Duodenal mucosa (tissue), 2 donors: Measurements from ENCODE around the gene NLRP6.
"Not testable (repeated sequence)": the region's sequence is repeated elsewhere in the genome, so short reads cannot be mapped to it uniquely, and the experiment has no call there.

Source experiments
- H3K27ac ChIP-seq: one replicate; pipeline ENCODE4 v1.7.0; 2013; ENCODE audit warnings: low read depth, low read length
- H3K27me3 ChIP-seq, 2 donors: one replicate each; pipeline ENCODE4 v1.7.0; 2013; ENCODE audit warnings: low read length in 2 of 2, control low read depth in 1 of 2; ENCODE audit not compliant: insufficient read depth in 2 of 2, control insufficient read depth in 1 of 2
- H3K36me3 ChIP-seq, 2 donors: one replicate each; pipeline ENCODE4 v1.7.0; 2013; ENCODE audit warnings: low read length in 2 of 2, control low read depth in 1 of 2; ENCODE audit not compliant: insufficient read depth in 2 of 2, control insufficient read depth in 1 of 2
- H3K4me1 ChIP-seq, 2 donors: one replicate each; pipeline ENCODE4 v1.7.0; 2013; ENCODE audit warnings: low read length in 2 of 2, control low read depth in 1 of 2; ENCODE audit not compliant: insufficient read depth in 2 of 2, control insufficient read depth in 1 of 2
- H3K4me3 ChIP-seq, 2 donors: one replicate each; pipeline ENCODE4 v1.7.0; 2013; ENCODE audit warnings: low read length in 2 of 2, low read depth in 1 of 2
- H3K9ac ChIP-seq, 2 donors: one replicate each; pipeline ENCODE4 v1.7.0; 2013; ENCODE audit warnings: low read length in 2 of 2, low read depth in 1 of 2
- H3K9me3 ChIP-seq, 2 donors: one replicate each; pipeline ENCODE4 v1.7.0; 2013; ENCODE audit warnings: low read length in 2 of 2, control low read depth in 1 of 2; ENCODE audit not compliant: control insufficient read depth in 1 of 2

NLRP6 gene

DNA sequence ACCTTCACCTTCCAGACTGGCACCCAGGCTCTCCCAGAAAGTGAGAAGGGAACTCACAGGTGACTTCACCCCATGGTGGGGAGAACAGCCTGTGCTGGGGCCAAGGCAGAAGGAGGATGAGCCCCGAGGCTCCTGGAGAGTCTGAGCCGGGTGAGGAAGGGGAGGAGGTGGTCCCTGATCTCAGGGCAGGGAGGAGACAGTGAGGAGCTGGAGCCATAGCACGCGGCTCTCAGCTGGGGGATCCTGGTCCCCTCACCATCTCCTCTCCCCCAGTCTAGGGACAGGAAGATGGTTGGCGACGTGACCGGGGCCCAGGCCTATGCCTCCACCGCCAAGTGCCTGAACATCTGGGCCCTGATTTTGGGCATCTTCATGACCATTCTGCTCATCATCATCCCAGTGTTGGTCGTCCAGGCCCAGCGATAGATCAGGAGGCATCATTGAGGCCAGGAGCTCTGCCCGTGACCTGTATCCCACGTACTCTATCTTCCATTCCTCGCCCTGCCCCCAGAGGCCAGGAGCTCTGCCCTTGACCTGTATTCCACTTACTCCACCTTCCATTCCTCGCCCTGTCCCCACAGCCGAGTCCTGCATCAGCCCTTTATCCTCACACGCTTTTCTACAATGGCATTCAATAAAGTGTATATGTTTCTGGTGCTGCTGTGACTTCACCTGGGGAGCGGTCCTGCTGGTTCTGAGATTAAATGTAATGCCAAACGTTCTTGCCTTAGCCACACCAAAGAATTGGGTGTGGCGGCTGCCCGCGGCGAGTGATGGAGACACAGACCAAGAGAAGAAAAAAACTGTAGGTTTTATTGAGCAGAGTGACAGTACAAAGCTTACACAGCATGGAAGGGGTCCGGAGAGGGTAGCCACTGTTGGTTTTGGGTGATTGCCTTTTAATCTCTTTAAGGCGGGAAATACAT, 30.8 kb downstream of the NLRP6 start:
- H3K27ac ChIP-seq: peak overlapping the region; percentile 65
- H3K27me3 ChIP-seq, H3K36me3 ChIP-seq, H3K9me3 ChIP-seq: not testable (repeated sequence)
- H3K9ac ChIP-seq: peak overlapping the region; percentile 41 to 55
- H3K4me3 ChIP-seq: peak overlapping the region; percentile 57 to 65
- peaks cover 19 to 42% of the 10 kb centered on the region in 2 donors for H3K4me1 ChIP-seq

GRCh38 chr11:309979-310572, 31.9 kb downstream of the NLRP6 start:
- Histone ChIP-seq H3K27ac (peak overlapping the region; percentile 13), H3K4me1 (peaks cover 22 to 51% of the 10 kb centered on the region in 2 donors), H3K4me3 (peak overlapping the region; percentile 12 to 65), H3K9ac (peak overlapping the region in 1 of 2 donors; percentile 54)
- not testable (repeated sequence) for H3K9me3 ChIP-seq, H3K27me3 ChIP-seq, H3K36me3 ChIP-seq

GRCh38 chr11:311013-311748, 33.0 kb downstream of the NLRP6 start:
- not testable (repeated sequence) for H3K9me3 ChIP-seq, H3K4me3 ChIP-seq, H3K36me3 ChIP-seq, H3K27me3 ChIP-seq, H3K27ac ChIP-seq, H3K9ac ChIP-seq
- peaks cover 25 to 61% of the 10 kb centered on the region in 2 donors for H3K4me1 ChIP-seq

DNA sequence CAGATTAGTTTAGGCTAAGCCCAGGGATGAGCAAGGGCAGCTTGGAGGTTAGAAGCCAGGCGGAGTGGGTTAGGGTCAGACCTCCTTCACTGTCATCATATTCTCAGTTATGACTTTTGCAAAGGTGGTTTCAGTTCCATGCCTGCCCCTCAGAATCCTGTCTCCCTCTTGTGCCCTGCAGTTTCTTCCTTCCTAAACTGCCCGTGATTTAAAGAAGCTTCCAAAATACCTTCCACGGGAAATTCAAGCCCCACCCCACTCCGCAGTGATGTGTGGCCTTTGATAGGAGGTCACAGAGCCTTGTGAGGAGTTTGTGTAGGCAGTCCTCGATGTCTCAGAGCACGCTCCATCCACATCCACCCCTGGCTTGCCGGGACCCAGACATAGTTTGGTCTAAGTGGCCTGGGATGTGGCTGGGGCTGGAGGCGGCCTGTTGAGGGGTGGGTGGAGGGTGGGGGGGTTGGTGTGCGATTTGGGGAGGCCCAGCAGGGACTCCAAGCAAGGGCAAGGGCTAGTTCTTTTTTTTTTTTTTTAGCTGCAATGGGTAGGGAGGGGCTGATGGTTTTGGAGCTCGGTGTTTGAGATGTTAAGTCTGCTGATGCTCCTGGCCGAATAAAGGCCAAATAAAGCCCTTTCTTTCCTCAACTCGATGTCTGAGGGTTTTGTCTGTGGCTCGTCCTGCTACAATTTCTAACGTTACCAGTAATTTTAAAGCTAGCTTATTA, 34.0 kb downstream of the NLRP6 start:
- H3K4me1 ChIP-seq: peaks cover 28 to 63% of the 10 kb centered on the region in 2 donors
- no peaks in the 10 kb centered on the region for H3K36me3 ChIP-seq
- no peaks in the 10 kb centered on the region for H3K9me3 ChIP-seq
- peak overlapping the region; percentile 21 to 50 for H3K4me3 ChIP-seq
- peak overlapping the region; percentile 58 for H3K27ac ChIP-seq
- H3K27me3 ChIP-seq: peaks cover 0 to 4% of the 10 kb centered on the region in 2 donors
- peak overlapping the region in 1 of 2 donors; percentile 38 for H3K9ac ChIP-seq

DNA sequence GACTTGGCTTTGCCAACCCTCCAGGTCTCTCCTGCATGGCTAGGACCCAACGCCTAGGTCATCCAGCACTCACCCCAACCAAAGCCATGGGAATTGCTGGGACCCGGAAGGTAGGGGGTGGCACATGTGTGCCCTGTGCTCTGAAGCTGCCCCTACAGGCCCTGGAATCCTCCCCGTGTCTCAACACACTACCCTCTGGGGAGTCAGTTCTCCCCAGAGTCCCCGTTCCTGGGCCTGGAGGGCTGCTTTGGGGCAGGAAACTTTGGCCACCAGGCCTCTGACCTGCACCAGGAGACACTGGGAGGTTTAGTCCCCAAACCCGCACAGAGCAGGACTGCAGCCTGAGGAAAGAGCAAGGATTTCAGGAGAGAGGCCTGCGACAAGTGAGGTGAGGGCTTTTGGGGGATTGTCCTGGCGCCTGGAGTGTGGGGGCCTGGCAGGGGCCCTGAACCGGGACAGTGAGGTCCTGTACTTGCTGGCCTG, 35.1 kb downstream of the NLRP6 start:
- no peaks in the 10 kb centered on the region for H3K9me3 ChIP-seq
- no peaks in the 10 kb centered on the region for H3K36me3 ChIP-seq
- peaks cover 0 to 4% of the 10 kb centered on the region in 2 donors for H3K27me3 ChIP-seq
- H3K9ac ChIP-seq: peak overlapping the region; percentile 69 to 90
- H3K4me3 ChIP-seq: peak overlapping the region; percentile 71 to 74
- peaks cover 33 to 65% of the 10 kb centered on the region in 2 donors for H3K4me1 ChIP-seq
- H3K27ac ChIP-seq: peak overlapping the region; percentile 65

DNA sequence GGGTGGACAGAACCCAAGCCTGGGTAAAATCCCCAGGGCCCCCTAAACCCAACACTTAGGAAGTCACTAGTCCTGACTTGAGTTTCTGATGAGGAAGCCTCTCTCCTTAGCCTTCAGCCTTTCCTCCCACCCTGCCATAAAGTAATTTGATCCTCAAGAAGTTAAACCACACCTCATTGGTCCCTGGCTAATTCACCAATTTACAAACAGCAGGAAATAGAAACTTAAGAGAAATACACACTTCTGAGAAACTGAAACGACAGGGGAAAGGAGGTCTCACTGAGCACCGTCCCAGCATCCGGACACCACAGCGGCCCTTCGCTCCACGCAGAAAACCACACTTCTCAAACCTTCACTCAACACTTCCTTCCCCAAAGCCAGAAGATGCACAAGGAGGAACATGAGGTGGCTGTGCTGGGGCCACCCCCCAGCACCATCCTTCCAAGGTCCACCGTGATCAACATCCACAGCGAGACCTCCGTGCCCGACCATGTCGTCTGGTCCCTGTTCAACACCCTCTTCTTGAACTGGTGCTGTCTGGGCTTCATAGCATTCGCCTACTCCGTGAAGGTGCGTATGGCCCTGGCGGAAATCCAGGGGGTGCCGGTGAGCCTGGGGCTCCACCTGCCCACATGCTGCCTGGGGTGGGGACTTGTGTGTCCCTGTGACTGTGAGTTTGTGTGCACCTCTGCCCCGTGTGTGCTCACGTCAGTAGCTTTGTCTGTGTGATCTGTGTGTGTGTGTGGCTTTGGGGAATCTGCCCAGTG, 35.8 kb downstream of the NLRP6 start, which contains the start of gene IFITM1:
TSS of gene IFITM1 (plus strand) at position 254 of the 767 bp plus-strand sequence. CDS start at position 385, 131 bp downstream.
- H3K27me3 ChIP-seq: peaks cover 0 to 4% of the 10 kb centered on the region in 2 donors
- peak within 1 kb of the TSS; percentile 69 to 90 for H3K9ac ChIP-seq
- peaks cover 33 to 65% of the 10 kb centered on the region in 2 donors for H3K4me1 ChIP-seq
- H3K36me3 ChIP-seq: no peaks in the 10 kb centered on the region
- peak within 1 kb of the TSS; percentile 65 for H3K27ac ChIP-seq
- H3K4me3 ChIP-seq: peak within 1 kb of the TSS; percentile 71 to 74
- no peaks in the 10 kb centered on the region for H3K9me3 ChIP-seq

- Histone ChIP-seq H3K4me3 (peak overlapping the region; percentile 71 to 74), H3K9ac (peak overlapping the region; percentile 69 to 90), H3K4me1 (peaks cover 33 to 62% of the 10 kb centered on the region in 2 donors), H3K27ac (peak overlapping the region; percentile 65)
- H3K9me3 ChIP-seq, H3K36me3 ChIP-seq, H3K27me3 ChIP-seq: not testable (repeated sequence)
These were observed 36.3 kb downstream of the NLRP6 start for GRCh38 chr11:314554-314875.

DNA sequence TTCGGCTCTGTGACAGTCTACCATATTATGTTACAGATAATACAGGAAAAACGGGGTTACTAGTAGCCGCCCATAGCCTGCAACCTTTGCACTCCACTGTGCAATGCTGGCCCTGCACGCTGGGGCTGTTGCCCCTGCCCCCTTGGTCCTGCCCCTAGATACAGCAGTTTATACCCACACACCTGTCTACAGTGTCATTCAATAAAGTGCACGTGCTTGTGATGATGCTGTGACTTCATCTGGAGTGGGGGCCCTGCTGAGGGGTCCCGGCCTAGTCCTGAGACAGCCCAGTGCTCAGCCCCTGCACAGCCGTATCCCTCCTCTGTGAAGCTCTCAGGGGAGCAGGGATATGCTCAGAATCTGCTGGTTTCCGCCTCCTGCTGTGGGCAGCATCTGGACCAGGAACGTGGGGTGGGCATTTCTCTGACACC, 36.9 kb downstream of the NLRP6 start:
- Histone ChIP-seq H3K27me3 (peaks cover 0 to 4% of the 10 kb centered on the region in 2 donors), H3K4me3 (peak overlapping the region; percentile 71 to 74), H3K27ac (no peak overlapping the region), H3K4me1 (peaks cover 33 to 61% of the 10 kb centered on the region in 2 donors), H3K9ac (peak overlapping the region; percentile 69 to 73), H3K9me3 (no peaks in the 10 kb centered on the region), H3K36me3 (no peaks in the 10 kb centered on the region)

DNA sequence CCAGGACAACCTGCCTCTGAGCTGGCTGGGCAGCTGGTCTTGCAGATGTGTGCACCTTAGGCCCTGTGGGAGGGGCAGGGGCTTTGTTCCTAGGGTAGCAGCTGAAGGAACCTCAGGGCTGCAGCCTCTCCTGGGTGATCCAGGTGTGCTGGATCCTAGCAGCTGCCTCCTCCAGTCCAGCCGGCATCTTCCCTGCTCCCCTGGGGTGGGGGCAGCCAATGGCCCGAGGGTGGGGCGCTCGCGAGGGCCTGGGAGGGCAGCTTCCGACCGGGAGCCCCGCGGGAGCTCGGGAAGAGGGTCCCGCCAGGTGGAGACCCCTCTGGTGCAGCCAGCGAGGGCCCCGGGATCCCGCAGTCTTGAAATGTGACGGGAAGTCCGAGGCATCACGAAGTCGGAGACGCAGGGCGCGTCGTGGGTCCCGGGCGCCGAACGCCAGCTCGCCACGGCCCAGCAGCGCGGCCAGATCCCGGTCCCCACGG, 37.3 kb downstream of the NLRP6 start:
- peak overlapping the region; percentile 69 to 73 for H3K9ac ChIP-seq
- H3K9me3 ChIP-seq: no peaks in the 10 kb centered on the region
- H3K4me3 ChIP-seq: peak overlapping the region; percentile 71 to 74
- no peak overlapping the region for H3K27ac ChIP-seq
- no peaks in the 10 kb centered on the region for H3K36me3 ChIP-seq
- H3K27me3 ChIP-seq: peaks cover 0 to 4% of the 10 kb centered on the region in 2 donors
- H3K4me1 ChIP-seq: peaks cover 33 to 61% of the 10 kb centered on the region in 2 donors
